ENCODE measurements around the gene PRPS1L1. TPM values are rescaled to one million over a fixed set of nuclear protein-coding genes. Genes with fewer than 3 reads are reported as not detected.

The PRPS1L1 gene
- total RNA-seq, 4 donors from 2014 or later = not detected

GRCh38 chr7:18016547-18017444 is 10.8 kb downstream of the PRPS1L1 start:
- TF ChIP-seq CTCF (IDR thresholded peaks at IDR 0.05; ENCODE audit: low read depth) = no peak

GRCh38 chr7:18013936-18014335 is 13.7 kb downstream of the PRPS1L1 start:
- TF ChIP-seq CTCF (IDR thresholded peaks at IDR 0.05; ENCODE audit: low read depth) = no peak

GRCh38 chr7:18004372-18004771 is 23.3 kb downstream of the PRPS1L1 start:
- TF ChIP-seq CTCF (IDR thresholded peaks at IDR 0.05; ENCODE audit: low read depth) = no peak

- TF ChIP-seq CTCF (IDR thresholded peaks at IDR 0.05; ENCODE audit: low read depth) = no peak
These were observed 24.2 kb downstream of the PRPS1L1 start for GRCh38 chr7:18003286-18003994.

GRCh38 chr7:17998692-17999091 is 29.0 kb downstream of the PRPS1L1 start:
- TF ChIP-seq CTCF (IDR thresholded peaks at IDR 0.05; ENCODE audit: low read depth) = no peak

GRCh38 chr7:17996442-17997223 is 31.0 kb downstream of the PRPS1L1 start:
- no peak for TF ChIP-seq CTCF (IDR thresholded peaks at IDR 0.05; ENCODE audit: low read depth)
